GM12878 (cell line): ENCODE data around the gene COTL1. TPM values are rescaled to one million over a fixed set of nuclear protein-coding genes. Genes with fewer than 3 reads are reported as not detected.

Source experiments
- ATAC-seq: fragments of 200-7000 bp; cut with Tn5 transposase; 3 replicates; pipeline ENCODE4 v1.9.1; 2020; ENCODE audit warnings: mild to moderate bottlenecking, moderate library complexity
- BruUV-seq: library from RNA; stranded (reverse); fragments of 400-500 nt; replicated peaks from 2 replicates; lab custom pipeline; 2021; lab: Mats Ljungman, UMichigan
- CTCF ChIA-PET: fragments of 300-600 bp; sonication (Branson Sonifier 250); formaldehyde crosslinking; extraction: SDS; loops from one replicate; lab custom pipeline; 2021; ENCODE audit warnings: inconsistent platforms; lab: Yijun Ruan, JAX
- POLR2A ChIA-PET: fragments of 350-600 bp; formaldehyde crosslinking; extraction: SDS; loops from one replicate; lab custom pipeline; 2021; ENCODE audit warnings: inconsistent platforms; lab: Charles Lee
- RAD21 ChIA-PET: fragments of 300-600 bp; sonication (Branson Sonifier 250); formaldehyde crosslinking; loops from one replicate; lab custom pipeline; 2023; ENCODE audit warnings: antibody characterized with exemption; ENCODE audit not compliant: unreplicated experiment; lab: Charles Lee
- SMC1A ChIA-PET: fragments of 300-600 bp; sonication (Branson Sonifier 250); formaldehyde crosslinking; loops from one replicate; lab custom pipeline; 2023; ENCODE audit not compliant: unreplicated experiment, uncharacterized antibody; lab: Charles Lee
- DNase-seq: peaks from one replicate; pipeline ENCODE4 v3.0.0-alpha.2; 2011; ENCODE audit warnings: low read depth, low spot score
- FAIRE-seq: peaks from 3 replicates; lab custom pipeline; 2011; peaks lifted over from hg19 to GRCh38; lab: Jason Lieb, UNC
- H2AFZ ChIP-seq: 2 replicates; pipeline ENCODE4 v1.6.0; 2011; ENCODE audit warnings: low read depth, low read length, control low read depth; ENCODE audit not compliant: control insufficient read depth
- H3K27ac ChIP-seq: 2 replicates; pipeline ENCODE4 v1.5.1; 2011; ENCODE audit warnings: control low read depth; ENCODE audit not compliant: control insufficient read depth, insufficient read depth
- H3K27me3 ChIP-seq, 2 experiments: replicated peaks in 1 of 2; 2 replicates each; pipeline versions ENCODE4 v1.6.0 to v1.6.1; 2011; ENCODE audit warnings: low read length in 1 of 2; ENCODE audit not compliant: control insufficient read depth in 2 of 2, insufficient read depth in 2 of 2
- H3K36me3 ChIP-seq, 2 experiments: 2 replicates each; pipeline ENCODE4 v1.5.1; 2011; ENCODE audit warnings: low read length in 1 of 2; ENCODE audit not compliant: control insufficient read depth in 2 of 2, insufficient read depth in 2 of 2
- H3K4me1 ChIP-seq: 2 replicates; pipeline ENCODE4 v1.6.1; 2011; ENCODE audit warnings: mild to moderate bottlenecking, low read length, moderate library complexity, mixed read lengths; ENCODE audit not compliant: control insufficient read depth, insufficient read depth
- H3K4me2 ChIP-seq: 2 replicates; pipeline ENCODE4 v1.6.0; 2011; ENCODE audit warnings: control low read depth; ENCODE audit not compliant: control insufficient read depth, insufficient read depth
- H3K4me3 ChIP-seq: fragments of 200-600 bp; sonication (generic); 2 replicates; pipeline ENCODE4 v1.5.1; 2016
- H3K79me2 ChIP-seq: 2 replicates; pipeline ENCODE4 v1.6.0; 2011; ENCODE audit warnings: low read length; ENCODE audit not compliant: control insufficient read depth, insufficient read depth
- H3K9ac ChIP-seq: 2 replicates; pipeline ENCODE4 v1.8.0; 2011; ENCODE audit warnings: low read length, control low read depth, mixed read lengths; ENCODE audit not compliant: control insufficient read depth, insufficient read depth
- H3K9me3 ChIP-seq: replicated peaks from 3 replicates; pipeline ENCODE4 v1.5.1; 2011; ENCODE audit warnings: mild to moderate bottlenecking, low read length; ENCODE audit not compliant: control insufficient read depth, insufficient read depth
- H4K20me1 ChIP-seq: 2 replicates; pipeline ENCODE4 v1.6.0; 2011; ENCODE audit not compliant: control insufficient read depth, insufficient read depth
- BCL3 ChIP-seq: IDR thresholded peaks from 2 replicates; pipeline ENCODE4 v1.6.1; 2011; ENCODE audit warnings: borderline replicate concordance, low read depth, mild to moderate bottlenecking, moderate library complexity, low read length; ENCODE audit not compliant: insufficient read depth, poor library complexity, severe bottlenecking
- CEBPZ ChIP-seq: fragments of 150-350 bp; IDR thresholded peaks from 2 replicates; pipeline ENCODE4 v1.6.1; 2016; ENCODE audit warnings: low read depth, low read length
- CHD2 ChIP-seq: IDR thresholded peaks from 2 replicates; pipeline ENCODE4 v1.6.1; 2011; ENCODE audit warnings: low read depth, low read length, improper control_type of control experiment, borderline replicate concordance
- EED ChIP-seq: sonication (generic); IDR thresholded peaks from 2 replicates; pipeline ENCODE4 v1.6.1; 2016; ENCODE audit warnings: antibody characterized with exemption, low read depth
- HDGF ChIP-seq: fragments of 450-650 bp; IDR thresholded peaks from 2 replicates; pipeline ENCODE4 v1.6.1; 2016; ENCODE audit warnings: antibody characterized with exemption
- HSF1 ChIP-seq: fragments of 150-350 bp; IDR thresholded peaks from 2 replicates; pipeline ENCODE4 v1.6.1; 2014; ENCODE audit warnings: mild to moderate bottlenecking, low read depth, low read length
- IKZF1 ChIP-seq: fragments of 450-650 bp; conservative IDR thresholded peaks from 2 replicates; pipeline ENCODE4 v1.6.1; 2017; ENCODE audit warnings: antibody characterized with exemption, mild to moderate bottlenecking
- LARP7 ChIP-seq: fragments of 450-650 bp; IDR thresholded peaks from 2 replicates; pipeline ENCODE4 v1.6.1; 2017; ENCODE audit warnings: mild to moderate bottlenecking
- NFIC ChIP-seq: IDR thresholded peaks from 2 replicates; pipeline ENCODE4 v1.6.1; 2012; ENCODE audit warnings: low read depth, mild to moderate bottlenecking, inconsistent platforms, low read length, moderate library complexity
- NR2C1 ChIP-seq: fragments of 450-650 bp; IDR thresholded peaks from 2 replicates; pipeline ENCODE4 v1.6.1; 2017; ENCODE audit warnings: antibody characterized with exemption, mild to moderate bottlenecking, moderate library complexity
- NR2F1 ChIP-seq: fragments of 450-650 bp; conservative IDR thresholded peaks from 2 replicates; pipeline ENCODE4 v1.6.1; 2017; ENCODE audit warnings: mild to moderate bottlenecking
- SPI1 ChIP-seq: IDR thresholded peaks from 2 replicates; pipeline ENCODE4 v1.6.1; 2011; ENCODE audit warnings: low read depth, mild to moderate bottlenecking, low read length, moderate library complexity, borderline replicate concordance; ENCODE audit not compliant: insufficient read depth
- SREBF2 ChIP-seq: IDR thresholded peaks from 2 replicates; pipeline ENCODE4 v1.6.1; 2012; ENCODE audit warnings: mild to moderate bottlenecking, low read length
- WGBS: methylation state at CpG from one replicate; pipeline ENCODE4 v1.1.6; 2016; ENCODE audit warnings: low lambda C conversion rate; ENCODE audit not compliant: insufficient replicate concordance, insufficient coverage; ENCODE audit errors: missing lambda C conversion rate; 5-methylcytosine and 5-hydroxymethylcytosine counted together
- in situ Hi-C: fragments of 300-500 bp; cut with MboI; formaldehyde crosslinking; loops from 9 replicates; pipeline ENCODE4 v1.14.3; 2018; ENCODE audit warnings: mixed read lengths
- intact Hi-C: fragments of 100-400 bp; cut with micrococcal nuclease; formaldehyde crosslinking; loops from one replicate; pipeline ENCODE4 v1.14.2; 2022; ENCODE audit not compliant: unreplicated experiment
- polyA plus RNA-seq, 11 experiments: library from polyadenylated mRNA; depleted of rRNA in 4 of 11; unstranded in 6 of 11; stranded (reverse) in 5 of 11; fragments of >200 nt; fragmentation: Nextera tagmentation in 4 of 11; fragmentation: Illumina TruSeq in 1 of 11; extraction: Ambion mirVana in 4 of 11; extraction: Trizol in 1 of 11; gene quantifications; 1 replicate in 1 of 11; 2 replicates in 10 of 11; pipeline versions ENCODE4 v1.2.1 to v1.2.3, GENCODE V29; 2011 to 2016; ENCODE audit warnings: inconsistent platforms in 2 of 11, missing spikeins in 2 of 11, low read depth in 1 of 11
- total RNA-seq, 4 experiments: library from RNA; depleted of rRNA in 3 of 4; stranded (reverse); fragments of >200 nt in 3 of 4; fragmentation: Illumina TruSeq in 1 of 4; extraction: Trizol in 1 of 4; gene quantifications; 2 replicates each; pipeline versions ENCODE4 v1.2.1 to v1.2.3, GENCODE V29; 2013 to 2021

COTL1 gene
- total and polyA plus RNA-seq, 10 of the 15 experiments (the other 5 are each of a cell fraction or from before 2014, with no cell fraction given): 140 to 894 (median 330) TPM

- RAD21 ChIA-PET: interaction anchor here (0.6 to 1.8 kb wide), 9 partner anchors 17 to 57 kb away, joined by 3 to 12 read pairs (median 3); no protein-coding TSS in a partner anchor
- Histone ChIP-seq H3K4me1 (peaks cover 7% of the 10 kb centered on the region; the same call in 1 of the 2 replicates), H3K9ac (no peak overlapping the region), H3K36me3 (peaks cover 48 to 50% of the 10 kb centered on the region in 2 experiments), H3K27ac (no peak overlapping the region), H2AFZ (no peak overlapping the region), H3K4me2 (no peak overlapping the region), H3K9me3 (peaks cover 10% of the 10 kb centered on the region; the same call in 2 of the 3 replicates), H3K4me3 (no peak overlapping the region), H3K79me2 (peaks cover 50% of the 10 kb centered on the region), H3K27me3 (no peaks in the 10 kb centered on the region), H4K20me1 (no peaks in the 10 kb centered on the region)
- SMC1A ChIA-PET: interaction anchor here (0.6 to 1.6 kb wide), 17 partner anchors 8 to 1915 kb away, joined by 3 to 11 read pairs (median 4); no protein-coding TSS in a partner anchor
- FAIRE-seq (peak; percentile 54), ATAC-seq (peak; percentile 64), DNase-seq (peak; percentile 36)
- in situ Hi-C loops: no loop called here
- BruUV-seq: no TSS peak
- TF ChIP-seq CHD2 (no peak), EED (no peak), NR2C1 (no peak), SPI1 (peak; percentile 56; the same call in 1 of the 2 replicates), HDGF (no peak), IKZF1 (0 out of 2 replicates have a peak, but pooled peaks have one; percentile 11), SREBF2 (no peak), NFIC (no peak), CEBPZ (no peak), NR2F1 (no peak), HSF1 (no peak), LARP7 (no peak), BCL3 (no peak)
- 67% methylated on average over 9 of the region's 9 CpGs for WGBS
- POLR2A ChIA-PET: interaction anchor here (0.6 to 1.5 kb wide), 6 partner anchors 9 to 157 kb away, joined by 3 to 5 read pairs (median 4); no protein-coding TSS in a partner anchor
- intact Hi-C loops: no loop called here
- CTCF ChIA-PET: interaction anchor here (0.7 to 1.7 kb wide), 9 partner anchors 25 to 64 kb away, joined by 3 to 6 read pairs (median 3); no protein-coding TSS in a partner anchor
Observed at GRCh38 chr16:84569382-84569987, 48.4 kb downstream of the COTL1 start.
